Activated gamma-delta T cell treated with Interleukin-2 at 50 U/mL for 16 hours (primary cell): Measurements from ENCODE around the gene HOTAIR.

ENCODE experiments used
- DNase-seq: peaks from one replicate; pipeline ENCODE4 v3.0.0-alpha.2; 2020

HOTAIR gene

DNA sequence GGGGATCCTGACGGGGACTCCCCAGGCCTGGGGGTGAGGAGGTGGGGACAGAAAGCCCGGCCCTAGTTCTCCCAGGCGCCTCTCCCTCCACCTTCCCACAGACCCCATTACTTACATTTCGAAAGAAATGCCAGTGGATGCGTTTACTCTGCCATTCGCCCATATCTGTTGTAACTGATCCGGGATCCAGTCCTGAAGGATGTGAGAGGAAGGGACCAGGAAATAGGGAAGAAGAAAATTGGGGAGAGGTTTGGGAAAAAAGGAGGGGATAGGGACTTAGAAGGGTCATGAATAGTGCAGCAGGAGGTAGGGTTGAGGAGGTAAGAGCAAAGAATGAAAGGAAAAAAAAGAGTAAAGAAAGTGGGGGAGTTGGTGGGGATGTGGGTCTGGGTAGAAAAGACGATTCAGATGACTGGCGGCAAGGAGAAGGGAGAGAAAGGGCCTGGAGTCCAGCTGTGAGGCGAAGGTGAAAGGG is 18.9 kb downstream of the HOTAIR start:
- DNase-seq = no peak

- no peak for DNase-seq
Observed at GRCh38 chr12:53955036-53955775, 19.5 kb downstream of the HOTAIR start.

- no peak for DNase-seq
Observed at GRCh38 chr12:53954694-53955035, 20.1 kb downstream of the HOTAIR start, which contains the start of gene HOXC12. Gene HOXC12, plus strand, starts transcription at chr12:53954903. Its CDS starts 27 bp downstream, at chr12:53954930.

- no peak for DNase-seq
Observed at GRCh38 chr12:53953831-53954693, 20.7 kb downstream of the HOTAIR start.

DNA sequence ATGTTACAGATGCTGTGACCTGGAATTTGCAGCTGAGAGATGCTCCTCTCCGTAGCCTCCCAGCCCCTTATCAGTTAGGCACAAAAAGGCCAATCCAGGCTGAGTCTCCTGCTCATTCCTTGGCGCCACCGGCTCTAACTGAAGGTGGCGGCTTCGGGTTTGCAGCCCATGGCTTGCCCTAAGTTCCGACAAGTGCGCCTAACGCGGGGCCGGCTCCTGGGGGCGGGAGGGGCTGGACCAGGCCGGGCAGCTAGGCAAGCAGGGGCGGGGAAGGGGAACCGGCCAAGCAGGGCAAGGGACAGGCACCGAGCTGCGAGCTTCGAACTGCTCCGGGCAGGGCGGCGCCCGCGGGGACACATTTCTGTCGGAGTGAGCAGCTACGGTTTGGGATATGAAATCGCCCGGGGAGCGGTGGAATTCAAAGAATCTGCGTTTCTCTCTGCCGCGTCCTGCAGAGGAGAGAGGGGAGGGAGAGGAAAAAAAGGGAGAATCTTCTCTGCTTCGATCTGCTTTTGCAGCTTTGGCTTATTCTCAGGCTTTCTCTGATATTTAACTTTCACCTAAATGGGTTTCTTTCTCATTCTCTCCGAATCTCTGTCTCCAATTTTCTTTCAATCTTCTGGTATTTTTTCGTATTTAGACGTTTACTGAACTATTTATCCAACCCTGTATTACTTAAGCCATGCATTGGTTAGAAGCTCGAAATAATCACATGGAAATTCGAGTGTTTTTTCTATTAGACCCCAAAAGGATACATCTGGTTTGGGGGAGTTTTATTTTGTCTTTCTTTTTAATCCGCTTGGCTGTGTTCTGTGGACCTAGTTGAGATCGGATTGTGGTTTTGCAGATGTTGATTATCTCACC is 21.7 kb downstream of the HOTAIR start:
- DNase-seq = no peak

GRCh38 chr12:53952335-53952694 is 22.4 kb downstream of the HOTAIR start:
- DNase-seq = no peak

DNA sequence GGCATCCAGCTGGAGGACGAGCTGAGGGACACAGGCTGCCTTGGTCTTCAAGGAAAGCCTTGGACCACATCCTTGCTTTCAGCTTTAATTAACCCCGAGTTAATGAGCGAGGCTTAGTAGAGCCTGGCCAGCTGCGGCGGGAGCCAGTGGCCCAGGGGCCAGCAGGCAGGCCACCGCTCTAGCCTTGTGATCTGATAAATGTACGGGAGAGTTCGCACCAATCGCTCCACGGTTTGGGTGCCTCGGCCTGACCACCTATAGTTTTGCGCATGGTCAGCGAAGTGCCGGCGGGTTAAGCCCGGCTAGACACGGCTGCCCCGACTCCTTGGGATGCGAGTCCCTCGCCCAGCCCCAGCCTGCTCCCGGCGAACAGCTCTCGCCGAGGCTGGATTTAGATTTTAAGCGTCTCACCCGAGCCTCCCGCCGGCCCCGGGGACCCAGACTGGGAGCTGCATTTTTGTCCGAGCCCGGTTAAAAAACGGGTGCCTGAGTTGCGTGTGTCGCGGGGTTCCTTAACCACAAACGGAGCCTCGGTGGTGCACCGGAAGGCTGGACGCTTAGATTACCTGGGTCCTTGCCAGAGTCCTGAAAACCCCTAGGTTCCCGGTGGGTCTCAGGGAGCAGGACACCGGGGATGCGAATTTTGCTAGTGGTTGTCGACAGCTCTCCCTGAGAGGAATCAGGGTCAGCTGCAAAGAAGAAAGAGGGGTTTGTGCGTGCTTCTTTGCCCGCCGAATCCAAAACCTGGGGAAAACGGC is 23.0 kb downstream of the HOTAIR start:
- no peak for DNase-seq

- DNase-seq = no peak
Observed at GRCh38 chr12:53950789-53951576, 23.8 kb downstream of the HOTAIR start.

DNA sequence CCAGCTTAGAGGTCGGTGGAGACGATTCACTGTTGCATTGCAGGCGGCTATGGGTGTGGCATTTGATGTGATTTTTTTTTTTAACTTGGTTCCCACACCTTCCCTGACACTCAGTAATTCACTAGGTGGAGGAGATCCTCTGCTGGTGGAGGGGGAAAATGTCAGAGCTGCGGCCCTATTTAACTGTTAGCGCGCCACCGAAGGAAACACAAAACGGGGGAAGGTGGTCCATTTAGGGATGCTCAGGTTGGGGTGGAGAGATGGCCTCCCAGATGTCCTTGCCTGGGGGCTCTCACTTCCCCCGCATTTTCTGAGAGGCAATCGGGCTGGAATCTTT is 24.3 kb downstream of the HOTAIR start:
- DNase-seq = no peak

- no peak for DNase-seq
Observed at GRCh38 chr12:53949631-53950436, 24.9 kb downstream of the HOTAIR start.

DNA sequence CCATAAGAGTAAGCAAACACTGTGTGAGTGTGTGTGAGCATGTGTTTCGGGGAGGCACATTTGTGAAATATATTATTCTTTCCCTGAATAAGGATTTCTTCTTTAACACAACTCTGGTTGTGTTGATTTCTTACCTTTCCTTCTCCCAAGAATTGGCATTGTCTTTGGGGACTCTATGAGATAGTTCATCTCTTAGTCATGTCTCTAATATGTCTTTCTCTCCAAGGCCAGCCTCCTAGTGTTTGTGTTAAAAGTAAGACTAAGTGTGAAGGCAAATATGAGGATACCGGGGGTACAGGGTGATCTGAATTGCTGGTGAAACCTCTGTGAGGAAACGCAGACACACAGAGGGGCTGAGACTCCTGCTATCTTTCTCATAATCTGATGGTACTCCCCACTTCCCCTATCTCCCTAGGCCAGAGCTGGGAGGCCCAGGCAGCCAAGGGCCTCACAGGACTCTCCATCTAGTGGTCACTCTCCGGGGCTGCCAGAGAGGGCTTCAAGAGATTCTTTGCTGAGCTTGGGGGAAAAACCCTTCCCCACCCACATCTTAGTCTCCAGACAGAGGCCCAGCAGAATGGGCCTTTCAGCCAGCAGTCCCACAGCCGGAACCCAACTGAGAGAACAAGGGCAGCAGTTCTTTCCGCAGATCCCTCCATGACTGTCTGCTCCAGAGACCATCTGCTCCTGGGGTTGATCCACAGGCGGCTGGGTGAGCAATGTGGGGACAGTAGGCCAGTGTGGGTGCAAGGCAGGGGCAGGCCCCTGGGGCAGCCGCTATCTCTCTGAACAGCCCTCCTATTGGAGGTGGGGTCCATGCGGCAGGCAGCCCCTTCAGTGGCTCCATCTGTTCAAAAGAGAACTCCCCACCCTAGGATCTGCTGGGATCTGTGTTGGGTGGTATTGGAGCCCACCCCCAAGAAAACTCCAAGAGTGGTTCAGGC is 25.8 kb downstream of the HOTAIR start:
- DNase-seq = no peak

DNA sequence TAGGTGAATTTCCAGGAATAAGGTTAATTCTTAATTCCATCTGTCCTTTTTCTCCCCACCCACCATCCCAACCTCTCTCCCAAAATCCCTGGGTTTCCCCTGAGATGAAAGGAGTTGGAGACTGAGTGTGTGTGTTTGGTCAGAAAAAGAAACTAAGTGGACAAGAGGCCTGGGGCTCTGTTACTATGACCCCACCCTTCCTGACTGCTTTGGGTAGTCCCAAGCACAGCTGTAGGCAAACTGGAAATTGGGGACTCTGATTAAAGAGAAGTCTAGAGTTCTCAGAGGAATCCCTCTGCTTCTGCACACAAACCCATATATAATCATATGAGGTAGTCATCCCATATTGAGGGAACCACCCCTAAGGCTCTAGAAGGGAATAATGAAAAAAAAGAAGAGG is 27.0 kb downstream of the HOTAIR start:
- DNase-seq = no peak

- no peak for DNase-seq
Observed at GRCh38 chr12:53944907-53945847, 29.6 kb downstream of the HOTAIR start.

DNA sequence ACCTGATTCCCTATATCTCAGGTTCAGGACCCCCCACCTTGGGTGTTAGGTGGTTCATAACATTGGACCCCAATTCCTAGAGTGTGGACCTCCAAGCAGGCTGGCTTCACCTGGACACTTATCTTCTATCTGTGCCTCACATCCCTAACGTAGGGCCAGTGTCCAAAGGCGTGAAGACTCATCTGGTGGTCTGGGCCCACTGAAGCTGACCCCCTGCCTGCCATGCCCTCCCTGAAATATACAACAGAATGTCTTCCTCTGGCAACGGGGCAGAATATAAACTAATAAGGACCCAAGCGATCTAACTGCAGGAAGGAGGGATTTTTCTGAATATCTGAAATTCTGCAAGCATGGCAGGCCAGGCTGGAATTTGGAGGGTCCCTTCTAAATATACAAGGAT is 30.5 kb downstream of the HOTAIR start:
- DNase-seq = no peak

DNA sequence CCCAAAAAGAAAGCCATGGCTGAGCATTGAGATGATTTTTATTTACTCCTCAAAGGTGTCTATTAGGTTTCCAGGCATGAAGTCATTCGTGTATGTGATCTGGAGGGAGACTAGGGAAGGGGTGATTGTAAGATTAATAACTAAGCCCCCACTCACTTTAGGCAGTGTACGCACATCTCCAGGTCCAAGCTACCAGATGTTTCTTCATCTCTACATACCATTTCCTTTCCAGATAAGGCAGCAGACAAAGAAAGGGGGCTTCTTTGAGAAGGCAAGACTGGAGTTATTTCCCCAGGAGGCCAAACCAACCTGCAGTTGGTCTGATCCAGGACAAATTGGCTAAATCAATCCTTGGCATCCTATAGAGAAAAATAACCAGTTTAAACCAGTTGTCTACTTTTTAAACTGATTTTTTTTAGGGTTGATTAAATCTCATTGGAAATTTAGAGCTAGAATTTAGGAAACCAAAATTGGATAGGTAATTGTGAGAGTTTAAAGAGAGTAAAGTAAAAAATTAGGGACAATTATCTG is 32.2 kb downstream of the HOTAIR start:
- DNase-seq = no peak

DNA sequence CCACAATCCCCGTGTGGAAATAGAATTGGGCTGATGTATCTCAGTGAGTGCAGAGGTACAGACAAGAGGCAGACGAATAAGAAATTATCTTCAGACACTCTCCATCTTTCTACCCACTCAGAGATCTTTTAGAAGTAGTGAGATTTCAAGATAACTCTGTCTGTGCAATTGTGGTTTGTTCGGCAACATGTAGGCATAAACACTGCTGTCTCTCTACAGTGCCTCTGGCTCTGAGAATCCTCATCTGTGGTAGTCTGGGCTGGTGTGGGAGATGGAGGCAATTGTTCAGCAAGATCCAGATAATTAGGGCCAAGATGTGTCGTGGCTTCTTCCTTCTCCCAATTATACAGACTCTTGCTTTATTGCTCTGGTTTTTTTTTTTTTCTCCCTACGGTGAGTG is 33.0 kb downstream of the HOTAIR start:
- DNase-seq = no peak

DNA sequence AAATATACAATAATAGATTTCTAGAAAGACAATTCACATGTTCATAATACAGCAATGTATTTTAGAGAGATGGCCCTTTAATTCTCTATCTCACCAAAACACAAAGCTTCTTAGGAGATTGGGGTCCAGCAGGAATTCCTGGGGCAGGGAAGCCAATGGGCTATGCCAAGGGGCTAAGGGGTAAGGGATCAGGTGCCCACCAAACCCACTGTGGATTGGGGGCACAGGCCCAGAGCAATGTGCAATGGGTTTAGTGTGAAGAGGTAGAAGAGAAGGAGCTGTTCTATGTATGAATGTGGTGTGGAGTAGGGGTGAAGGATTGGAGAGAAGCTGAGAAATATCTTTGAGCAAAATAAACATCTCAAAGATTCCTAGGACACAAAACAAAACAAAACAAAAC is 33.6 kb downstream of the HOTAIR start:
- DNase-seq = no peak

- no peak for DNase-seq
Observed at GRCh38 chr12:53940443-53941014, 34.2 kb downstream of the HOTAIR start.
